Measurements from ENCODE around the gene PTOV1. TPM values are rescaled to one million over a fixed set of nuclear protein-coding genes. Genes with fewer than 3 reads are reported as not detected.
A peak's percentile ranks its signal among the peaks of the same experiment; 100 is the strongest.

The PTOV1 gene
- total and polyA plus RNA-seq, 2 of the 13 experiments (the other 11 are each of a cell fraction or from before 2014, with no cell fraction given), result 63.5 to 68.5 TPM

- TF ChIP-seq ZNF672 (CRISPR knock-in tag; IDR thresholded peaks at IDR 0.05) (no peak), NR3C1 (CRISPR knock-in tag; IDR thresholded peaks at IDR 0.05) (no peak), SOX13 (IDR thresholded peaks at IDR 0.05) (no peak), SOX13 (CRISPR knock-in tag; conservative IDR thresholded peaks at IDR 0.05 in 1 of 2, IDR thresholded peaks at IDR 0.05 in 1 of 2) (peak in 1 of 2 experiments; percentile 41; a peak in 1 of 4 replicates), ZNF382 (CRISPR knock-in tag; IDR thresholded peaks at IDR 0.05; ENCODE audit: borderline replicate concordance) (no peak), ZNF362 (CRISPR knock-in tag; IDR thresholded peaks at IDR 0.05; ENCODE audit: borderline replicate concordance) (0 out of 2 replicates have a peak, but pooled peaks have one; percentile 42), TBL1XR1 (IDR thresholded peaks at IDR 0.05; ENCODE audit: borderline replicate concordance, low read length, partially characterized antibody) (no peak), HIC2 (CRISPR knock-in tag; IDR thresholded peaks at IDR 0.05; ENCODE audit: low read depth) (peak; percentile 77), FOXO4 (CRISPR knock-in tag; conservative IDR thresholded peaks at IDR 0.05) (no peak), HNF4A (CRISPR knock-in tag; IDR thresholded peaks at IDR 0.05) (no peak), ZNF276 (CRISPR knock-in tag; IDR thresholded peaks at IDR 0.05; ENCODE audit: low read depth) (peak; percentile 46; the same call in 1 of the 2 replicates), BORCS8-MEF2B (CRISPR knock-in tag; IDR thresholded peaks at IDR 0.05) (0 out of 2 replicates have a peak, but pooled peaks have one; percentile 7), ZMAT3 (CRISPR knock-in tag; conservative IDR thresholded peaks at IDR 0.05) (no peak), KLF11 (CRISPR knock-in tag; IDR thresholded peaks at IDR 0.05) (0 out of 2 replicates have a peak, but pooled peaks have one; percentile 27), HNRNPH1 (optimal IDR thresholded peaks at IDR 0.05; ENCODE audit: low read depth, low read length) (no peak), ZKSCAN8 (CRISPR knock-in tag; IDR thresholded peaks at IDR 0.05; ENCODE audit: borderline replicate concordance) (no peak), UBTF (CRISPR knock-in tag; IDR thresholded peaks at IDR 0.05) (peak; percentile 69)
Measured at GRCh38 chr19:49869484-49870308, 18.7 kb downstream of the PTOV1 start (continued).

All from HepG2 (cell line).